GM12872 (cell line): ENCODE results near the gene RGS3.

Source experiments
- TF ChIP-seq, protein P1 (sequence below): IDR thresholded peaks from 3 replicates; pipeline ENCODE4 v1.5.1; 2011; ENCODE audit warnings: low read depth, mild to moderate bottlenecking, low read length, moderate library complexity; ENCODE audit not compliant: insufficient read depth

The RGS3 gene

DNA sequence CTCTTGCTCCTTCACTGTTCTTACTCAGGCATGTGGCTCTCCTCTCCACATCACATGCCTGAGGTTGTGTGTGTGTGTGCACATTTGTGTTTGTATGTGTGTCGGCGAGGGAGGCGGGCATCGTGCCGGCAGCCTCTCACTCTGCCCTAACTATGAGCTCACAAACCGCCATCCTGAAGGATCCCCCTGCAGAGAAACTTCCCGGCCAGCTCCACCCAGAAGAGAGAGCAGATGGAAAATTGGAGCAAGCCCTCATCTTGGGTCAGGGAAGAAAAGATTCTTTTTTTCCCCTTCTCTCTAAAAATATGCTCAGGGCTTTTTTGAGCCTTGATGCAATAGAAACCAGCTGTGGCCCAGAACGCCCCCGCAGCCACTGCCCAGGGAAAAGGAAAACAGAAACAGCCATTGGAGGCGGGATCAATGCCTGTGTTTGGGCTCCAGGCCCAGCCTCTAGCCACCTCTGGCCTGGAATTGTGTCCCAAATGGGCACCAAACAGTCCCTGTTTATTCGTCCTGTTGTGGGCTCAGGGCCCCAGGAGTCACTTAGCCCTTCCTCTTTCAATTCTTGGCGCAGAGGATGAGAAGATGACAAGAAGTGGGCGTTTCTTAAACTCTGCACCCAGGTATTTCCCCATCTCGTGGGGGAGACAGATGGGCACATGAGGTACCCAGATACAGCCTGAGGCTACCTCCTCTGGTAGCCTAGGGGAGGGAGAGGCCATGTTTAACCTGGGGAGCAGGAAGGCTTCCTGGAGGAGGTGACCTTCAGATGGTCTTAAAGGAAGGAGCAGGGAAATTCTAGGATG is 151.5 kb downstream of the RGS3 start:
- TF ChIP-seq, protein P1, sequence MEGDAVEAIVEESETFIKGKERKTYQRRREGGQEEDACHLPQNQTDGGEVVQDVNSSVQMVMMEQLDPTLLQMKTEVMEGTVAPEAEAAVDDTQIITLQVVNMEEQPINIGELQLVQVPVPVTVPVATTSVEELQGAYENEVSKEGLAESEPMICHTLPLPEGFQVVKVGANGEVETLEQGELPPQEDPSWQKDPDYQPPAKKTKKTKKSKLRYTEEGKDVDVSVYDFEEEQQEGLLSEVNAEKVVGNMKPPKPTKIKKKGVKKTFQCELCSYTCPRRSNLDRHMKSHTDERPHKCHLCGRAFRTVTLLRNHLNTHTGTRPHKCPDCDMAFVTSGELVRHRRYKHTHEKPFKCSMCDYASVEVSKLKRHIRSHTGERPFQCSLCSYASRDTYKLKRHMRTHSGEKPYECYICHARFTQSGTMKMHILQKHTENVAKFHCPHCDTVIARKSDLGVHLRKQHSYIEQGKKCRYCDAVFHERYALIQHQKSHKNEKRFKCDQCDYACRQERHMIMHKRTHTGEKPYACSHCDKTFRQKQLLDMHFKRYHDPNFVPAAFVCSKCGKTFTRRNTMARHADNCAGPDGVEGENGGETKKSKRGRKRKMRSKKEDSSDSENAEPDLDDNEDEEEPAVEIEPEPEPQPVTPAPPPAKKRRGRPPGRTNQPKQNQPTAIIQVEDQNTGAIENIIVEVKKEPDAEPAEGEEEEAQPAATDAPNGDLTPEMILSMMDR, result no peak

DNA sequence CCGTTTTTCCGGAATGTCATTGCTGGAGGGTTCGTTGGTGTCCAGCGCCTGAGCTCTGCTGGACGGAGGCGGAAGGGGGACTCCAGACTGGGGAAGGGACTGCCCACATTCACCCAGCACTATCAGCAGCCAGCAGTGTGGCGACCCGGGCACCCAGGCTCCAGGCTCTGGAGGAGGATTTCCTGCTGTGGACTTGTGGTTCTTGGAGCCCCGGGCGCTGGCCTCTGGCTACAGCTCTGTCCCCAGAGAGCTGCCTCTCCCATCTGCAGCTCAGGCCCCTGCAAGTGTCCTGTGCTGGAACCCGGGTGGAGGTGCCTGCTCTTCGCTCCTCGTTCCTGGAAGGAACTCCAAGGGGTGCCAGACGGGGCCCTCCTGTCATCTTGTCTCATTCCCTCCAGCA is 152.6 kb downstream of the RGS3 start:
- TF ChIP-seq, protein P1, result no peak

DNA sequence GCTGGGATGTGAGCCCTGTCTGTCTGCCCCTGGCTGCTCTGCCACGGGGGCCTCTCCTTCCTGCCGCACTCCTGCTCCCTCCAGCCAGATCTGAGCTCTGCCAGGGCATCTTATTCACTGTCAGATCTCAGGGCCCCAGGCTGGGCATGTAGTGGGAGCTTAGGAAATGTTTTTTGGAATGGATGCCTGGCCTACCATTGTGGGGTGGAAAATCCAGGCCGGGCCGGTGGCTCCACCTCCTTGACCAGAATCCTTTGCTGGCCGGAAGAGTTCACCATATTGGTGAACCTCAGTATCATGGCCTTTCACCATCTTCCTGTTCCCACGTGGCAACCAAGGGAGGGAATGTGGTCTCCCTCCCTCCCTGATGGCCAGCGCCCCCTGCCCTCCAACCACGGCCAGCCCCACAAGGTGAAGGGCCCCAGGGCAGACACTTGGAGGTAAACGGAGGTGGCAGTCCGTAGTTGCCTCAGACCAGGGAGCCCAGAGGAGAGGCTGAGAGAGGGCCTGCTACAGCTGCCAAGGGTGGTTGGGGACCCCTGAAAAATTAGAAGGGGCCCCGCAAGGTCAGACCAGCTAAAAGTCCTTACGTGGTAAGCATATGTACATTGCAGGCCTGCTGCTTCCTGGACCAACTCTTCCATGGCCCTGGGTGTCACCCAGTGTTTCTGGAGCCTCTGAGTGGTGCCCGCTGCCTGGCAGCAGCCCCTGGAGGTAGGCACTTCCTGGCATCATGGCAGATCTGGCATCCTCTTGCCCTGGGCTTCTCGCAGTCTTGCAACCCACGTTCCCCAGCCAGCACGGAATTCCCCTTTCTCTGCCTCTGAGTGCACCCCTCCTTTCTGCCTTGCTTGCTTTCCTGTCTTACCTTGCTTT is 153.3 kb downstream of the RGS3 start:
- TF ChIP-seq, protein P1, result no peak

DNA sequence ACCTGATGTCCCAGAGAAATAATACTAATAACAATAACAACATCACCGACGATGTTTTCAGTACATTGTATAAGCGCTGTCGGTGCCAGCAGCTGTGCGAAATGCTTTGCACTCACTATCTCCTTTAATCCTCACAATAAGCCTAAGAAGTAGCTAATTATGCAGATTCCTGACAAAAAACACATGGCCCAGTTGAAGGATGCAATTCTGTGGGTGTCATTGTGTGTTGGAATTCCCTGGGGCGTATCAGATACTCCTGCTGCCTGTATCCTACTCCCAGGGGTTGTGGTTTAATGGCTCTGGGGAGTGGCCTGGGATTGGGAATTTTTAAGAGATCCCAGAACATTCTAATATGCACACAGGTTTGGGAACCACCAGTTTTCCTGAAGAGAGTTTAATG is 154.0 kb downstream of the RGS3 start:
- TF ChIP-seq, protein P1, result no peak

DNA sequence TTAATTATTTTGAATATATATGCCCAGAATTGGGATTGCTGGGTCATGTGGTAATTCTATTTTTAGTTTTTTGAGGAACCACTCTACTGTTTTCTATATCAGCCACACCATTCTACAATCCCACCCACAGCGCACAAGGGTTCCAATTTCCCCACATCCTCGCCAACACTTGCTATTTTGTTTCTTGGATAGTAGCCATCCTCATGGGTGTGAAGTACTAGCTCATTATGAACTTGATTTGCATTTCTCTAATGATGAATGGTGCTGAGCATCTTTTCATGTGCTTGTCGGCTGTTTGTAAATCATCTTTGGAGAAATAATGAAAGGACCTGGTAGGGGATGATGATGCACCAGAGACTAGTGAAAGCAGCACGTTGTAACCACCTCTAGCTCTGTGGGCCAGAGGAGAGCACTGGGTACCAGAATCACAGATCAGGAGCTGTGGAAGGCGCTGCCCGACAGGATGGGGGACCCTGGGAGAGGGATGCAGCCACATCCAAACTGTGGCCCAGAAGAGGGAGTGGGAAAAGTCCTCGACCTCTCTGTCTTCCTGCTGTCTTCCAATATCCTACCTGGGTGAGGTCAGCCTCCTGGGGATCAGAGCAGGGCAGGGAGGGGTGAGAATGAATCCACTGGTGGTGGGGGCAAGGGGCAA is 155.4 kb downstream of the RGS3 start:
- TF ChIP-seq, protein P1, result no peak

DNA sequence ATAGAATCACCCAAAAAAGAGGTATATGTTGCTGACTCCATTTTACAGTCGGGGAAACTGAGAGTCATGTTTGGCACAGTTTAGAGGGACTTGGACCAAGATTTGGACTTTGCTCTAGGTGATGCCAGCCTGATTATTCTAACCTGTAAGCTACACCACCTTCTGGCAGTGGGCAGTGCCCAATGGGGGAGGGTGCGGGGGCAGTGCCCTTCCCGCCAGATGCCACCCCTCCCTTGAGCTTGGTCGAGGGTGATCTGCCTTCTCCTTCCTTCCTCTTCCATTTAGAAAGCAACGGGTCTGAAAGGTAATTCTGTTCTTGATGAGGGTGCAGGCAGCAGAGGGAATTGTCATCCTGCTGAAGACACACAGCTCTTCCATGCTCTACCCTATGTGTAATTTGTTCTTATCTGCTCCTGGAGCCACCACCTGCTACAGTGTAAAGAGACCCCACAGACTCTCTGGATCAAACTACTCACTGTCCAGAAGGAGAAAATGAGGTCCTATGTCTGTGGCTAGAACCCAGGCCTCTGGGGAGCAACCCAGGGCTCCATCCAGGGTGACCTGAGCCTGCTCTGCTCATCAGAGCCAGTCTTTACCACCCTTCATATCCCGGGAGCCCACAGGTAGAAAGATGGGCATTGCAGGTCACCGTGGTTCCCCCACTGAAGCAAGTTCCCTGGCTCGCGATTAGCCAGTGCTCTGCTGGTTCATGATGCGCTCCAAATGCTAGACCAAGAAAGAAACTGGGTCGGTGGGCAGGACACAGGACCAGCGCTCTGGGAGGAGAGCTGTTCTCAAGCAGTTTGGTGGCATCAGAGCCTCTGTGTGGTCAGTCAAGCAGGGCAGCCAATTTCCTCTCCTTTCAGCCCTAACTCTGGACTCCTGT is 156.2 kb downstream of the RGS3 start:
- TF ChIP-seq, protein P1, result no peak
